BE2C (cell line): ENCODE data around the gene ZBTB40.

Experiments
- DNase-seq: peaks from one replicate; pipeline ENCODE4 v3.0.0-alpha.2; 2020
- H3K27me3 ChIP-seq: fragments of 250-450 bp; sonication (Bioruptor Pico); 2 replicates; pipeline ENCODE4 v1.5.1; 2020; ENCODE audit warnings: mild to moderate bottlenecking
- H3K36me3 ChIP-seq: fragments of 250-450 bp; sonication (Bioruptor Pico); 2 replicates; pipeline ENCODE4 v1.5.1; 2020; ENCODE audit warnings: mild to moderate bottlenecking
- H3K4me1 ChIP-seq: fragments of 250-450 bp; sonication (Bioruptor Pico); 2 replicates; pipeline ENCODE4 v1.5.1; 2020
- H3K4me3 ChIP-seq: 2 replicates; pipeline ENCODE4 v1.5.1; 2011; ENCODE audit warnings: low read depth, low read length
- H3K9me3 ChIP-seq: fragments of 250-450 bp; sonication (Bioruptor Pico); 2 replicates; pipeline ENCODE4 v1.5.1; 2020
- TF ChIP-seq, protein P1 (sequence below): IDR thresholded peaks from 2 replicates; pipeline ENCODE4 v1.5.1; 2012; ENCODE audit warnings: mild to moderate bottlenecking, low read depth, low read length

Gene ZBTB40

DNA sequence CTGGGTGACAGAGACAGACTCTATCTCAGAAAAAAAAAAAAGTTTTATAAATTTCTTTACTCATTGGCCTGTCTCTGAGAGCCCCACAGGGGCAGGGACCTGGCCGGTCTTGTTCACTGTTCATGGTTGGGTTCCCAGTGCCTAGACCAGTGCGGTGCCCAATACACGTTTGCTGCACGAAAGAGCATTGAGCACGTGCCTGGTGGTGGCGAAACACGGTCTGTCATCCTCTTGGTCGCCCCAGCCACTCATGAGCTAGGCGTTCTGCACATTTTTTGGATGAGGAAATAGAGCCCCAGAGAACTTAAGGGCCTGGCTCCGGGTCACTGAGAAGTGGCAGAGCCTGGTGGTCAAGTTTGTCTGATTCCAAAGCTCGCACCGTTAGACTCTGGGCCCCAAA is 93.0 kb downstream of the ZBTB40 start:
- Histone ChIP-seq H3K4me1 (no peaks in the 10 kb centered on the region), H3K4me3 (no peak overlapping the region), H3K36me3 (no peaks in the 10 kb centered on the region), H3K27me3 (no peaks in the 10 kb centered on the region), H3K9me3 (no peaks in the 10 kb centered on the region)
- TF ChIP-seq, protein P1, sequence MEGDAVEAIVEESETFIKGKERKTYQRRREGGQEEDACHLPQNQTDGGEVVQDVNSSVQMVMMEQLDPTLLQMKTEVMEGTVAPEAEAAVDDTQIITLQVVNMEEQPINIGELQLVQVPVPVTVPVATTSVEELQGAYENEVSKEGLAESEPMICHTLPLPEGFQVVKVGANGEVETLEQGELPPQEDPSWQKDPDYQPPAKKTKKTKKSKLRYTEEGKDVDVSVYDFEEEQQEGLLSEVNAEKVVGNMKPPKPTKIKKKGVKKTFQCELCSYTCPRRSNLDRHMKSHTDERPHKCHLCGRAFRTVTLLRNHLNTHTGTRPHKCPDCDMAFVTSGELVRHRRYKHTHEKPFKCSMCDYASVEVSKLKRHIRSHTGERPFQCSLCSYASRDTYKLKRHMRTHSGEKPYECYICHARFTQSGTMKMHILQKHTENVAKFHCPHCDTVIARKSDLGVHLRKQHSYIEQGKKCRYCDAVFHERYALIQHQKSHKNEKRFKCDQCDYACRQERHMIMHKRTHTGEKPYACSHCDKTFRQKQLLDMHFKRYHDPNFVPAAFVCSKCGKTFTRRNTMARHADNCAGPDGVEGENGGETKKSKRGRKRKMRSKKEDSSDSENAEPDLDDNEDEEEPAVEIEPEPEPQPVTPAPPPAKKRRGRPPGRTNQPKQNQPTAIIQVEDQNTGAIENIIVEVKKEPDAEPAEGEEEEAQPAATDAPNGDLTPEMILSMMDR: no peak
- no peak for DNase-seq

DNA sequence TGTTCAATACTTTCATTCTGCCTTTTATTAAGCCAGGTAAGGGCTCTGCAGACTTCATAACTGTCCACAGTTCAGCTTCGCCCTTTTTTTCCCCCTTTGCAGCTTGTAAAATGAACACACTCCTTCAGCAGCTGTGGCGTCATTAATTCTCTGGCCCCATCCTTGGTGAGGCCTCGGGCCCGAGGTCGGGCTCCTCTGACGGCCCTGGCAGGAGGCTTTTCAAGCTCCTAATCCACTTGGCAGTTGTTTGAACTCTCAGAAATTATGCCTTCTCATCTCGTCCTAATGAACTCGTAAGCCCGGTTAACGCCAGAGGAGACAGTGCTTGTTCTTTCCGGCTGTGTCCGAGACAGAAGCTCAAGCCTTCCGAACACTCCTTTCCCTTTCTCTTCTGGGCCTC is 93.5 kb downstream of the ZBTB40 start:
- H3K27me3 ChIP-seq: no peaks in the 10 kb centered on the region
- H3K36me3 ChIP-seq: no peaks in the 10 kb centered on the region
- H3K4me1 ChIP-seq: no peaks in the 10 kb centered on the region
- H3K4me3 ChIP-seq: no peak overlapping the region
- TF ChIP-seq, protein P1: no peak
- DNase-seq: no peak
- no peaks in the 10 kb centered on the region for H3K9me3 ChIP-seq

DNA sequence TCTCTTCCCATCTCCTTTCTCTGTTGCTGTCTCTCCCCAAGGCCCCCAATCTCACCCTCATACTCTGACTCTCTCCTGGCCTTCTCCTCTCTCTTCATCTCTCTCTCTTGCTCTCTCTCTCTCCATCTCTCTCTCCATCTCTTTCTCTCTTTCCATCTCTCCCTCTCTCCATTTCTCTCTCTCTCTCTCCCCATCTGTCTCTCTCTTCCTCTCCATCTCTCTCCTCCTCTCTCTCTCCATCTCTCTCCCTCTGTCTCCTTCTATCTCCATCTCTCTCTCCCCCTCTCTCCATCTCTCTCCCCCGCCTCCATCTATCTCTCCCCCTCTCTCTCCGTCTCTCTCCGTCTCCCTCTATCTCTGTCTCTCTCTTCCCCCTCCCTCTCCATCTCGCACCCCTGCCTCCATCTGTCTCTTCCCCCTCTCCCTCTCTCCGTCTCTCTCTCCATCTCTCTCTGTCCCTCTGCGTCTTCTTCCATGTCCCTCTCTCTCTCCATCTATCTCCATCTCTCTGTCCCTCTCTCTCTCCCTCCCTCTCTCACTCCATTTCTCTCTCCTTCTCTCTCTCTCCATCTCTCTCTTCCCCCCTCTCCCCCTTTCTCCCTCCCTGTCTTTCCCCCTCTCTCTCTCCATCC is 95.7 kb downstream of the ZBTB40 start:
- H3K36me3 ChIP-seq: no peaks in the 10 kb centered on the region
- DNase-seq: no peak
- H3K4me1 ChIP-seq: no peaks in the 10 kb centered on the region
- H3K4me3 ChIP-seq: no peak overlapping the region
- no peaks in the 10 kb centered on the region for H3K9me3 ChIP-seq
- no peaks in the 10 kb centered on the region for H3K27me3 ChIP-seq
- TF ChIP-seq, protein P1: no peak

DNA sequence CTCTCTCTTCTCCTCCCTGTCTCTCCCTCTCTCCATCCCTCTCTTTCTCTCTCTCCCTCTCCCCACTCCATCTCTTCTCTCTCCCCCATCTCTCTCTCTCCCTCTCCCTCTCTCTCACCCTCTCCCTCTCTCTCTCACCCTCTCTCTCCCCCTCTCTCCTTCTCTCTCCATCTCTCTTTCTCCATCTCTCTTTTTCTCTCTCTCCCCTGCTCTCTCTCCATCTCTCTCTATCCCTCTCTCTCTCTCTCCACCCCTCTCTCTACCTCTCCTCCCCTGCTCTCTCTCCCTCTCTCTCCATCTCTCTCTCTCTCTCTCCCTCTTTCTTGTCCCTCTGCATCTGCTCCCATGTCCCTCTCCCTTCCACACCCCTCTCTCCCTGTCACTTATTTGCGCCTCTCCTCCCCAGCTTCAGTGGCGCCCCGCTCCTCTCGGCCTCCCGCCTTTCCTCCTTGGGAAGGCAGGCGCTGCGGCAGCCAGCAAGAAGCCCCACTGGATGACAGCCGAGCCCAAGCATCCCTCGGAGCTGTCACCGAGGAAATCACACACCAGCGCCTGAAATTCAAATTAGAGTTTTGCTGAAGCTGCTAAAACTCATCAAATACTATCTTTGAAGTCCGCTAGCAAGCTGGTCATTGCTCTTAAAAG is 96.3 kb downstream of the ZBTB40 start:
- Histone ChIP-seq H3K4me1 (peaks cover 2% of the 10 kb centered on the region), H3K27me3 (no peaks in the 10 kb centered on the region), H3K36me3 (no peaks in the 10 kb centered on the region), H3K4me3 (no peak overlapping the region), H3K9me3 (no peaks in the 10 kb centered on the region)
- DNase-seq: no peak
- TF ChIP-seq, protein P1: no peak

DNA sequence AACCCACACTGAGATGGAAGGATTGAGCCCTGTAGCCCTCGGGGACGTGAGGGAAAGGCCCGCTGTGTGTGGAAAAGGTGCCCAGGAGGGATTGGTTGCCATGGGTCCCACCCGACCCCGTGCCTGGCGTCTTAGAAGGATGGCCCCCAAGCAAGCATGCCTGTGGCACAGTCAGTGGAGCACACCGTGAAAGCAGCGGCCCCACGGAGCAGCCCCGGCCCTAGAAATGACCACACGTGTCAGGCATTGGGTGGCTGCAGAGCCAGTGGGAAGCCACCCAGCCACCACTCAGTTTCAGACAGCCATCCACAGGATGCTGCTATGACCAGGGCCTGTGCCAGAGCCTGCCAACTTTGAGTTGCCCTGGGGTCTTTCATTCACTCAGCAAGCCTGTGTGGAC is 98.4 kb downstream of the ZBTB40 start:
- Histone ChIP-seq H3K4me1 (peaks cover 10% of the 10 kb centered on the region), H3K27me3 (no peaks in the 10 kb centered on the region), H3K36me3 (no peaks in the 10 kb centered on the region), H3K9me3 (no peaks in the 10 kb centered on the region), H3K4me3 (no peak overlapping the region)
- no peak for DNase-seq
- TF ChIP-seq, protein P1: no peak

DNA sequence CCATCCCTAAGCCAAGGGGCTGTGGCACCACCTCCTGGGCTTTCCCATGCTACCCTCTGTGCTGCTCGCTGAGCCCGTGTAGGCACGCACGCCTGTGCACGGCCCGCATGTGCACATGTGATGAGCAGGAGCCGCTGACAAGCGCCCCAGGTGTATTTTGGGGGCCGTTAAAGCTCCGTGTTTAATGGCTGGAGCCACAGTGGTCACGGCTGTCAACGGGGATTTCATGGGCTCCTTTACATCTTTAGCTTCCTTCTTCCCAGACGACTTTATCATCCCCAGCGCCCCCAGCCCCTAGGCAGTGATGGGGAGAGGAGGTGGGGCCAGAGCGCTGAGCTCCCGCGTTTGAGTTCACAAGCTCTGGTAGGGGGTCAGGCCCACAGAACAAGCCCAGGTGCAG is 99.9 kb downstream of the ZBTB40 start:
- H3K27me3 ChIP-seq: no peaks in the 10 kb centered on the region
- no peak for DNase-seq
- TF ChIP-seq, protein P1: no peak
- no peak overlapping the region for H3K4me3 ChIP-seq
- H3K4me1 ChIP-seq: peaks cover 10% of the 10 kb centered on the region
- H3K36me3 ChIP-seq: no peaks in the 10 kb centered on the region
- H3K9me3 ChIP-seq: no peaks in the 10 kb centered on the region
